Ovary (tissue), 9 donors: ENCODE measurements around the gene RBM23. TPM values are rescaled to one million over a fixed set of nuclear protein-coding genes. Genes with fewer than 3 reads are reported as not detected.

ENCODE experiments used
- DNase-seq, 5 donors: peaks; one replicate each; pipeline ENCODE4 v3.0.0-alpha.2; 2019 to 2020
- H3K27ac ChIP-seq, 2 donors: fragments of 200-600 bp; one replicate each; pipeline versions ENCODE4 v1.5.1 to v1.8.0; 2019 to 2022
- H3K27me3 ChIP-seq: fragments of 200-600 bp; one replicate; pipeline ENCODE4 v1.8.0; 2022
- H3K36me3 ChIP-seq: fragments of 200-600 bp; sonication (generic); one replicate; pipeline ENCODE4 v1.5.1; 2019
- H3K4me1 ChIP-seq: one replicate; pipeline ENCODE4 v1.8.1; 2013; ENCODE audit warnings: mild to moderate bottlenecking, moderate library complexity; ENCODE audit not compliant: insufficient read depth
- H3K4me3 ChIP-seq: fragments of 200-600 bp; sonication (generic); one replicate; pipeline ENCODE4 v1.5.1; 2017
- H3K9me3 ChIP-seq, 2 donors: fragments of 200-600 bp in 1 of 2; sonication (generic) in 1 of 2; one replicate each; pipeline versions ENCODE4 v1.5.1 to v1.8.1; 2013 to 2019; ENCODE audit warnings: mild to moderate bottlenecking in 1 of 2, moderate library complexity in 1 of 2
- CTCF ChIP-seq, 3 donors: fragments of 450-650 bp in 2 of 3; fragments of 200-600 bp in 1 of 3; IDR thresholded peaks; one replicate each; pipeline versions ENCODE4 v1.5.1 to v1.8.0; 2016 to 2022; ENCODE audit warnings: antibody characterized with exemption in 3 of 3, mild to moderate bottlenecking in 1 of 3
- EP300 ChIP-seq: sonication (generic); formaldehyde crosslinking; IDR thresholded peaks from one replicate; pipeline ENCODE4 v1.6.1; 2017; ENCODE audit warnings: antibody characterized with exemption
- POLR2A ChIP-seq: fragments of 450-650 bp; IDR thresholded peaks from one replicate; pipeline ENCODE4 v1.6.1; 2017; ENCODE audit warnings: antibody characterized with exemption, mild to moderate bottlenecking, moderate library complexity
- WGBS, 3 donors: extraction: QIAGEN DNeasy Blood & Tissue Kit in 1 of 3; methylation state at CpG; one replicate each; pipeline versions ENCODE4 v1.1.5 to v1.1.7; 2013 to 2017; 5-methylcytosine and 5-hydroxymethylcytosine counted together
- intact Hi-C, 4 donors: fragments of 100-400 bp; cut with DNase I; formaldehyde crosslinking; loops; one replicate each; pipeline versions ENCODE4 v1.11.0 to v1.15.1; 2022 to 2023
- polyA plus RNA-seq, 2 donors: library from polyadenylated mRNA; stranded (reverse); fragments of 200-250 nt in 1 of 2; fragments of 350-450 nt in 1 of 2; fragmentation: Illumina TruSeq in 1 of 2; extraction: RNeasy Lipid Tissue Mini Kit (QIAGEN cat#74804) in 1 of 2; gene quantifications; one replicate each; pipeline ENCODE4 v1.2.3, GENCODE V29; 2013 to 2014
- small RNA-seq: library from RNA; depleted of rRNA; stranded (forward); fragments of <200 nt; gene quantifications from one replicate; pipeline ENCODE3, GENCODE V24; 2016
- total RNA-seq, 7 donors: library from RNA; depleted of rRNA in 2 of 7; stranded (reverse); fragments of >200 nt in 2 of 7; fragmentation: NEBNext Ultra II Directional in 3 of 7; extraction: Animal tissue kit (Norgen Biotek cat#: 25700) in 3 of 7; gene quantifications; one replicate each; pipeline versions ENCODE4 v1.1.0 to v1.2.4, GENCODE V29; 2016 to 2023
- donor health status: DM: no; HTN: no; CAD: no; lungs with moderate emphysema.
- donor health status: DM: no; HTN: no; CAD: no.
- donor health status: Bipolar disorder and iron deficiency.
- donor health status: DM: yes; HTN: yes; CAD: no.
- donor health status: DM: no; HTN: no; CAD: no.
- donor health status: DM: yes; HTN: yes; CAD: no.

The RBM23 gene
- total and polyA plus RNA-seq, 9 donors: 57.0 to 244 (median 105) TPM

- peaks cover 39% of the 10 kb centered on the region for H3K4me1 ChIP-seq
- no peaks in the 10 kb centered on the region for H3K9me3 ChIP-seq
- peak overlapping the region; percentile 96 to 97 for H3K27ac ChIP-seq
- intact Hi-C loops: loop anchor here in 1 of 4 donors (10.0 kb wide), 1 partner anchor 281 kb away; no protein-coding TSS in a partner anchor
- H3K4me3 ChIP-seq: no peak overlapping the region
- no peak for DNase-seq
- H3K36me3 ChIP-seq: no peaks in the 10 kb centered on the region
- no peak for TF ChIP-seq EP300
- TF ChIP-seq CTCF (IDR thresholded peaks at IDR 0.05): no peak
- TF ChIP-seq POLR2A: no peak
- no peaks in the 10 kb centered on the region for H3K27me3 ChIP-seq
- 64 to 76% (median 66%) methylated on average over 26 of the region's 26 CpGs for WGBS, 3 donors
These were observed 72.9 kb downstream of the RBM23 start for GRCh38 chr14:22845821-22846625.

- TF ChIP-seq EP300 (no peak), POLR2A (no peak), CTCF (IDR thresholded peaks at IDR 0.05) (no peak)
- H3K9me3 ChIP-seq: no peaks in the 10 kb centered on the region
These were observed 73.9 kb downstream of the RBM23 start for GRCh38 chr14:22845103-22845394.

GRCh38 chr14:22844221-22845102 is 74.5 kb downstream of the RBM23 start:
- intact Hi-C loops: loop anchor here in 1 of 4 donors (10.0 kb wide), 1 partner anchor 280 kb away; no protein-coding TSS in a partner anchor
- no peaks in the 10 kb centered on the region for H3K27me3 ChIP-seq
- 83 to 87% (median 85%) methylated on average over 22 of the region's 22 CpGs for WGBS, 3 donors
- no peaks in the 10 kb centered on the region for H3K9me3 ChIP-seq
- H3K4me3 ChIP-seq: no peak overlapping the region
- H3K27ac ChIP-seq: peak overlapping the region in 1 of 2 donors; percentile 19
- H3K4me1 ChIP-seq: peaks cover 27% of the 10 kb centered on the region
- H3K36me3 ChIP-seq: no peaks in the 10 kb centered on the region
- peak in 1 of 5 donors; percentile 33 for DNase-seq
- TF ChIP-seq EP300 (no peak), CTCF (IDR thresholded peaks at IDR 0.05) (no peak), POLR2A (no peak)

More at GRCh38 chr14:22845103-22845394, 73.9 kb downstream of the RBM23 start:
- H3K4me3 ChIP-seq: no peak overlapping the region
- intact Hi-C loops: loop anchor here in 1 of 4 donors (10.0 kb wide), 1 partner anchor 280 kb away; no protein-coding TSS in a partner anchor
- no peaks in the 10 kb centered on the region for H3K27me3 ChIP-seq
- no peak for DNase-seq
- peak overlapping the region in 1 of 2 donors; percentile 96 for H3K27ac ChIP-seq
- peaks cover 32% of the 10 kb centered on the region for H3K4me1 ChIP-seq
- WGBS, 3 donors: 83 to 86% (median 85%) methylated on average over 9 of the region's 9 CpGs
- no peaks in the 10 kb centered on the region for H3K36me3 ChIP-seq

Small RNA genes within 50 kb of the gene (small RNA-seq; reads per million reads assigned to genes)
- gene RF00019: not detected

Other genes with a start within 250 kb of the RBM23 start
- 10 to 100 TPM; 52.7 to 99.3 (median 83.8) TPM for gene OXA1L, start 152.5 kb downstream of the RBM23 start, total RNA-seq
- gene OXA1L, start 152.5 kb downstream of the RBM23 start, polyA plus RNA-seq: 100 to 1,000 TPM in 1 of 2 donors, 10 to 100 TPM in 1; 96.9 to 199 TPM
- 10 to 100 TPM in 1 of 7 donors, 1 to 10 TPM in 5, under 1 TPM in 1; 0.91 to 25.0 (median 5.1) TPM for gene SLC7A7, start 103.7 kb downstream of the RBM23 start, total RNA-seq
- gene SLC7A7, start 103.7 kb downstream of the RBM23 start, polyA plus RNA-seq: 10 to 100 TPM in 1 of 2 donors, 1 to 10 TPM in 1; 3.2 to 23.2 TPM
- gene MRPL52, start 89.3 kb downstream of the RBM23 start, total RNA-seq: 10 to 100 TPM; 29.0 to 78.3 (median 54.1) TPM
- 10 to 100 TPM; 32.9 to 45.3 TPM for gene MRPL52, start 89.3 kb downstream of the RBM23 start, polyA plus RNA-seq
- gene MMP14, start 82.6 kb downstream of the RBM23 start, total RNA-seq: 100 to 1,000 TPM in 4 of 7 donors, 10 to 100 TPM in 3; 70.0 to 267 (median 174) TPM
- 100 to 1,000 TPM in 1 of 2 donors, 10 to 100 TPM in 1; 90.2 to 156 TPM for gene MMP14, start 82.6 kb downstream of the RBM23 start, polyA plus RNA-seq
- 100 to 1,000 TPM in 4 of 7 donors, 10 to 100 TPM in 3; 56.9 to 122 (median 105) TPM for gene LRP10, start 47.4 kb downstream of the RBM23 start, total RNA-seq
- 10 to 100 TPM; 32.4 to 71.6 TPM for gene LRP10, start 47.4 kb downstream of the RBM23 start, polyA plus RNA-seq
- 1 to 10 TPM in 1 of 7 donors, under 1 TPM in 6; 0.12 to 1.1 (median 0.66) TPM for gene REM2, start 35.9 kb downstream of the RBM23 start, total RNA-seq
- gene REM2, start 35.9 kb downstream of the RBM23 start, polyA plus RNA-seq: under 1 TPM; 0.40 to 0.74 TPM
- gene PRMT5, start 10.2 kb upstream of the RBM23 start, total RNA-seq: 10 to 100 TPM; 37.6 to 92.3 (median 65.4) TPM
- 100 to 1,000 TPM in 1 of 2 donors, 10 to 100 TPM in 1; 40.2 to 109 TPM for gene PRMT5, start 10.2 kb upstream of the RBM23 start, polyA plus RNA-seq
- gene HAUS4, start 37.9 kb upstream of the RBM23 start, total RNA-seq: 100 to 1,000 TPM in 1 of 7 donors, 10 to 100 TPM in 6; 31.6 to 111 (median 41.6) TPM
- 10 to 100 TPM; 55.6 to 58.4 TPM for gene HAUS4, start 37.9 kb upstream of the RBM23 start, polyA plus RNA-seq
- 10 to 100 TPM; 13.7 to 34.5 (median 19.1) TPM for gene AJUBA, start 63.4 kb upstream of the RBM23 start, total RNA-seq
- 10 to 100 TPM; 11.2 to 21.1 TPM for gene AJUBA, start 63.4 kb upstream of the RBM23 start, polyA plus RNA-seq
- gene C14orf93, start 91.0 kb upstream of the RBM23 start, total RNA-seq: 10 to 100 TPM in 4 of 7 donors, 1 to 10 TPM in 3; 7.2 to 11.8 (median 10.2) TPM
- 10 to 100 TPM; 12.1 to 12.7 TPM for gene C14orf93, start 91.0 kb upstream of the RBM23 start, polyA plus RNA-seq
- gene PSMB5, start 115.8 kb upstream of the RBM23 start, total RNA-seq: 100 to 1,000 TPM in 1 of 7 donors, 10 to 100 TPM in 6; 65.3 to 144 (median 77.4) TPM
- gene PSMB5, start 115.8 kb upstream of the RBM23 start, polyA plus RNA-seq: 100 to 1,000 TPM in 1 of 2 donors, 10 to 100 TPM in 1; 79.9 to 112 TPM
- gene PSMB11, start 123.1 kb upstream of the RBM23 start, total RNA-seq: not detected
- not detected for gene PSMB11, start 123.1 kb upstream of the RBM23 start, polyA plus RNA-seq
- gene CDH24, start 138.4 kb upstream of the RBM23 start, total RNA-seq: 1 to 10 TPM; 1.0 to 6.6 (median 2.3) TPM
- gene CDH24, start 138.4 kb upstream of the RBM23 start, polyA plus RNA-seq: 1 to 10 TPM; 2.1 to 5.5 TPM
- gene ACIN1, start 176.0 kb upstream of the RBM23 start, total RNA-seq: 100 to 1,000 TPM in 5 of 7 donors, 10 to 100 TPM in 2; 83.3 to 162 (median 135) TPM
- gene ACIN1, start 176.0 kb upstream of the RBM23 start, polyA plus RNA-seq: 100 to 1,000 TPM in 1 of 2 donors, 10 to 100 TPM in 1; 95.4 to 165 TPM
- gene C14orf119, start 176.4 kb upstream of the RBM23 start, total RNA-seq: 10 to 100 TPM; 13.8 to 47.2 (median 41.5) TPM
- 10 to 100 TPM; 31.4 to 55.6 TPM for gene C14orf119, start 176.4 kb upstream of the RBM23 start, polyA plus RNA-seq
- not detected for gene CIROP, start 185.8 kb upstream of the RBM23 start, total RNA-seq
- not detected for gene CIROP, start 185.8 kb upstream of the RBM23 start, polyA plus RNA-seq
- gene CEBPE, start 200.1 kb upstream of the RBM23 start, total RNA-seq: not detected
- under 1 TPM in 1 of 2 donors, not detected in 1; 0.04 TPM for gene CEBPE, start 200.1 kb upstream of the RBM23 start, polyA plus RNA-seq